Caco-2 (cell line): ENCODE results near the gene FAM217B. TPM values are rescaled to one million over a fixed set of nuclear protein-coding genes. Genes with fewer than 3 reads are reported as not detected.
"Not testable (repeated sequence)": the region's sequence is repeated elsewhere in the genome, so short reads cannot be mapped to it uniquely, and the experiment has no call there.

Source experiments
- BruUV-seq: library from RNA; stranded (reverse); fragments of 400-500 nt; replicated peaks from 2 replicates; lab custom pipeline; 2021; lab: Mats Ljungman, UMichigan
- CTCF ChIA-PET: fragments of 300-600 bp; sonication (Branson Sonifier 250); formaldehyde crosslinking; loops from one replicate; lab custom pipeline; 2022; ENCODE audit warnings: antibody characterized with exemption; lab: Charles Lee
- POLR2A ChIA-PET: fragments of 300-600 bp; sonication (Branson Sonifier 250); formaldehyde crosslinking; loops from one replicate; lab custom pipeline; 2022; ENCODE audit warnings: antibody characterized with exemption; lab: Charles Lee
- DNase-seq, 2 experiments: peaks; one replicate each; pipeline versions ENCODE4 v3.0.0 to v3.0.0-alpha.2; 2020 to 2022
- H3K27me3 ChIP-seq: replicated peaks from 2 replicates; pipeline ENCODE4 v1.6.0; 2011; ENCODE audit warnings: low read length; ENCODE audit not compliant: control insufficient read depth, insufficient read depth
- H3K36me3 ChIP-seq: 2 replicates; pipeline ENCODE4 v1.5.1; 2011; ENCODE audit warnings: low read length; ENCODE audit not compliant: control insufficient read depth, insufficient read depth
- H3K4me1 ChIP-seq: fragments of 250-450 bp; sonication (Bioruptor Pico); 2 replicates; pipeline ENCODE4 v1.5.1; 2020; ENCODE audit warnings: mild to moderate bottlenecking
- H3K4me3 ChIP-seq: 2 replicates; pipeline ENCODE4 v1.5.1; 2011; ENCODE audit warnings: low read depth, mild to moderate bottlenecking, control low read depth, low read length
- H3K9me3 ChIP-seq: fragments of 250-450 bp; sonication (Bioruptor Pico); 2 replicates; pipeline ENCODE4 v1.5.1; 2020; ENCODE audit warnings: mild to moderate bottlenecking, moderate library complexity
- H3K27ac Mint-ChIP-seq: one replicate; pipeline ENCODE4 v1.8.0; 2022; ENCODE audit warnings: mixed read lengths; ENCODE audit not compliant: unreplicated experiment
- H3K27me3 Mint-ChIP-seq: one replicate; pipeline ENCODE4 v1.8.0; 2022; ENCODE audit warnings: mixed read lengths; ENCODE audit not compliant: insufficient read depth, unreplicated experiment
- H3K36me3 Mint-ChIP-seq: one replicate; pipeline ENCODE4 v1.8.0; 2022; ENCODE audit warnings: mild to moderate bottlenecking, mixed read lengths; ENCODE audit not compliant: insufficient read depth, unreplicated experiment
- H3K4me1 Mint-ChIP-seq: one replicate; pipeline ENCODE4 v1.8.0; 2022; ENCODE audit warnings: low read depth, mixed read lengths; ENCODE audit not compliant: unreplicated experiment
- H3K4me3 Mint-ChIP-seq: one replicate; pipeline ENCODE4 v1.8.0; 2022; ENCODE audit warnings: mild to moderate bottlenecking, moderate library complexity, mixed read lengths; ENCODE audit not compliant: unreplicated experiment
- H3K9me3 Mint-ChIP-seq: one replicate; pipeline ENCODE4 v1.8.0; 2022; ENCODE audit warnings: mixed read lengths; ENCODE audit not compliant: unreplicated experiment
- CTCF ChIP-seq, 2 experiments: fragments of 200-600 bp in 1 of 2; IDR thresholded peaks; 1 replicate in 1 of 2; 2 replicates in 1 of 2; pipeline versions ENCODE4 v1.5.1 to v1.8.0; 2011 to 2022; ENCODE audit warnings: antibody characterized with exemption in 1 of 2, control low read depth in 1 of 2, inconsistent platforms in 1 of 2, low read depth in 1 of 2, low read length in 1 of 2, mild to moderate bottlenecking in 1 of 2, moderate library complexity in 1 of 2; ENCODE audit not compliant: insufficient read depth in 1 of 2, severe bottlenecking in 1 of 2, unreplicated experiment in 1 of 2
- intact Hi-C: fragments of 100-400 bp; cut with micrococcal nuclease; formaldehyde crosslinking; loops from one replicate; pipeline ENCODE4 v1.10.0; 2022; ENCODE audit not compliant: unreplicated experiment
- total RNA-seq: library from RNA; stranded (reverse); gene quantifications from 2 replicates; pipeline ENCODE4 v1.2.3, GENCODE V29; 2022

Gene FAM217B
- total RNA-seq, 1 experiment from 2014 or later = 65.3 TPM

GRCh38 chr20:59955131-59955796 is 15.1 kb downstream of the FAM217B start:
- intact Hi-C loops = loop anchor here (1.0 kb wide), 1 partner anchor 172 kb away; no protein-coding TSS in a partner anchor
- Histone ChIP-seq H3K9me3 (no peaks in the 10 kb centered on the region), H3K36me3 (no peaks in the 10 kb centered on the region), H3K4me1 (peaks cover 33% of the 10 kb centered on the region), H3K27me3 (no peaks in the 10 kb centered on the region), H3K4me3 (no peak overlapping the region)
- Mint-ChIP-seq H3K27me3 (no peaks in the 10 kb centered on the region), H3K4me3 (no peak overlapping the region), H3K27ac (no peak overlapping the region), H3K4me1 (peaks cover 29% of the 10 kb centered on the region), H3K36me3 (no peaks in the 10 kb centered on the region), H3K9me3 (no peaks in the 10 kb centered on the region)
- DNase-seq = peak; percentile 72 to 77
- CTCF ChIA-PET = interaction anchor here (0.6 to 2.4 kb wide), 19 partner anchors 9 to 1274 kb away, joined by 3 to 31 read pairs (median 3); partner anchors contain the start of genes FAM217B, PPP1R3D and SYCP2
- peak; percentile 87 to 89 for TF ChIP-seq CTCF (IDR thresholded peaks at IDR 0.05; ENCODE audit: insufficient read depth in 1 of 2, low read depth in 1 of 2, low read length in 1 of 2, severe bottlenecking in 1 of 2, unreplicated experiment in 1 of 2)
- POLR2A ChIA-PET = interaction anchor here (1.2 to 1.4 kb wide), 2 partner anchors 15 to 21 kb away, joined by 5 to 14 read pairs; partner anchors contain the start of genes FAM217B and PPP1R3D
- BruUV-seq = no TSS peak

DNA sequence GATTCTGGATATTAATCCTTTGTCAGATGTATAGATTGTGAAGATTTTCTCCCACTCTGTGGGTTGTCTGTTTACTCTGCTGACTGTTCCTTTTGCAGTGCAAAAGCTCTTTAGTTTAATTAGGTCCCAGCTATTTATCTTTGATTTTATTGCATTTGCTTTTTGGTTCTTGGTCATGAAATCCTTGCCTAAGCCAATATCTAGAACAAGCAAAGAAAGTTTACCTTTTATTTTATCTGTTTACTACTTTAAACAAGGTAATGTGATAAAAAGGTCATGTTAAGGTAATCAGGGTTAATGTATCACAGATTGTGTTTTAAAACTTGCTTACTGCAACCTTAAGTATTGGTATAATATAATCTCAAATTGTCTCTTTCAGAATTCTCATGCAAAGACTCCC is 17.4 kb downstream of the FAM217B start:
- BruUV-seq, H3K27me3 ChIP-seq, H3K27ac Mint-ChIP-seq, H3K4me3 ChIP-seq, H3K36me3 ChIP-seq, H3K27me3 Mint-ChIP-seq, DNase-seq, H3K36me3 Mint-ChIP-seq, H3K9me3 Mint-ChIP-seq, H3K9me3 ChIP-seq: not testable (repeated sequence)
- peaks cover 33% of the 10 kb centered on the region for H3K4me1 ChIP-seq
- ChIA-PET POLR2A (interaction anchor here (0.6 kb wide), 1 partner anchor 17 kb away, joined by 4 read pairs; the partner anchor contains the start of genes FAM217B and PPP1R3D), CTCF (interaction anchor here (0.6 to 2.2 kb wide), 6 partner anchors 14 to 93 kb away, joined by 3 to 16 read pairs (median 5); partner anchors contain the start of genes FAM217B, PPP1R3D and SYCP2)
- Mint-ChIP-seq H3K4me3 (peak overlapping the region; percentile 30), H3K4me1 (peaks cover 35% of the 10 kb centered on the region)
- intact Hi-C loops = loop anchor here (1.0 kb wide), 1 partner anchor 17 kb away; the partner anchor contains the start of genes FAM217B and PPP1R3D

DNA sequence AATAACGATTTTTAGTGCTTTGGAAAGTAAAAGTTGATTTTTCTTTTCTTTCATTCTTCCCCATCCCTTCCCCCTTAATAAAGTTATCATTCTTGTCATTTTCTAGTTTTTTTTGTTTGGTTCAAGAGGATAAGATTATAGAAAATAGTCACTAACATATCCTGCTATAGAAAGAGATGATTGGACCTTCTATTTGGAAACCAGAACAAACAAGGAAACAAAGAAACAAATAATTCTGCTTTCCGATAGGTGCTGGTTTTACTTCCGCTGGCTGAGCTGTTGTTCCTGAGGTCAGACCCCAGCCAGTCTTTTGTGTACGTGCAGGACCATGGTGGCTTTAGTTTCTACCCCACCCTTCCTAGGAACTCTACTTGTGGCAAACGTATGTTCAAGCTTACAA is 17.9 kb downstream of the FAM217B start, which contains the start of gene CDH26:
CDH26 (plus strand) TSS at position 301 of the 400 bp plus-strand sequence. CDS start 304 bp downstream, outside the sequence.
- Histone ChIP-seq H3K4me3 (0 out of 2 replicates have a peak within 1 kb of the TSS, but pooled peaks have one; percentile 3), H3K4me1 (peaks cover 33% of the 10 kb centered on the region), H3K9me3 (no peaks in the 10 kb centered on the region), H3K27me3 (no peaks in the 10 kb centered on the region), H3K36me3 (no peaks in the 10 kb centered on the region)
- intact Hi-C loops = no loop called here
- ChIA-PET CTCF (interaction anchor here (0.6 to 2.2 kb wide), 4 partner anchors 14 to 150 kb away, joined by 3 to 16 read pairs (median 4); partner anchors contain the start of gene SYCP2), POLR2A (interaction anchor here (0.7 to 1.0 kb wide), 2 partner anchors 18 to 55 kb away, joined by 3 to 4 read pairs; partner anchors contain the start of genes FAM217B and PPP1R3D)
- no peaks in the 10 kb centered on the region for H3K27me3 Mint-ChIP-seq
- H3K36me3 Mint-ChIP-seq = no peaks in the 10 kb centered on the region
- no peaks in the 10 kb centered on the region for H3K9me3 Mint-ChIP-seq
- H3K27ac Mint-ChIP-seq = no peak within 1 kb of the TSS
- no peak for TF ChIP-seq CTCF (IDR thresholded peaks at IDR 0.05; ENCODE audit: insufficient read depth in 1 of 2, low read depth in 1 of 2, low read length in 1 of 2, severe bottlenecking in 1 of 2, unreplicated experiment in 1 of 2)
- peaks cover 35% of the 10 kb centered on the region for H3K4me1 Mint-ChIP-seq
- DNase-seq = no peak
- H3K4me3 Mint-ChIP-seq = peak within 1 kb of the TSS; percentile 30
- BruUV-seq = no TSS peak
